Stimulated activated naive CD4-positive, alpha-beta T cell treated with Interleukin-2 at 50 U/mL for 16 hours (primary cell): ENCODE results near the gene AMBP.

Source experiments
- DNase-seq: peaks from one replicate; lab custom pipeline; 2025; lab: John Stamatoyannopoulos, UW

Gene AMBP

GRCh38 chr9:114031037-114031630, 47.0 kb downstream of the AMBP start:
- no peak for DNase-seq

- no peak for DNase-seq
These were observed 47.7 kb downstream of the AMBP start for GRCh38 chr9:114030364-114030763.

GRCh38 chr9:114029311-114030170, 48.6 kb downstream of the AMBP start:
- no peak for DNase-seq

DNA sequence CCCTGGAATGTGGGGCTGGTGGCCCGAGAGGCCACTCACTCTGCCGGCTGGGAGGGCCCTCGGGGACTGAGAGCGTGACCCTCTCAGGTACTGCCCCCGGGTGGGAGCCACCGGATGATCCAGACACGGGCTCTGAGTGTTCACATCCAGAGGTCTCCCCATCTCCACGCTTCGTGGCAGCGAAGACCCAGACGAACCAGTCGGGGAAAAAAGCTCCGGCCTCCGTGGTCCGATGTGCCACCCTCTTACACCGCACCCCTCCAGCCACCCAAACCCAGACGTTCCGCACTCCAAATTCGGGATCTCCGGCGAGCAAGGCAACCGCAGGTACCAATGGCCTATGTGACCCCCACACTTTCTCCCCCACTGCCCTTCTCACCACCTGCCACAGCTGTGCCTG, 49.5 kb downstream of the AMBP start:
- DNase-seq = no peak

DNA sequence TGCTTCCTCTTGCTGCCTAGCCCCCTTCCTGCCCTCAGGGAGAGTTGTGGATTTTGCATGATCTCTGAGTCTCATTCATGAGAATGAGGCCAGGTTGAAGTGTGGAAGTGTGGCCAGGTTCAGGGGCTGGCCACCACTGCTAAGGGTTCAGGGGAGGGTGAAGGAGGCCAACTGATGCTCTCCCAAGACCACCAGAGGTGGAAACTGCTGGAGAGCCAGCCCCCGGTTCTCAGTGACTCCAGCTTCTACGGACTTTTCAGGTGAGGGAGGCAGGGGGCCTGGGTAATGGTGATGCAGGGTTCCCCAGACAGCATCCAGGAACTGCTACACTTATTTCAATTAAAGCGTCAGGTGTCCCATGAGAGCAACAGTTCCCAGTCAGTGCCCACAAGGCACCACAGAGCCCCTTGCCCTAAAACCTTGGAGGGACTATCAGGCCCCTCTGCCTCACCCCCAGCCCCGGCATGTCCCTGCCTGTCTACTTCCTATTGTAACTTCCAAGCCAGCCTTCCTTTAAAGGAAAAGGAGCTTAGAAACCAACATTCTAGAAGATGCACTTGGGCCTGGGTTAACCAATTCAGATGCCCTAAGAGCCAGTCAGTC, 50.1 kb downstream of the AMBP start:
- DNase-seq = no peak

DNA sequence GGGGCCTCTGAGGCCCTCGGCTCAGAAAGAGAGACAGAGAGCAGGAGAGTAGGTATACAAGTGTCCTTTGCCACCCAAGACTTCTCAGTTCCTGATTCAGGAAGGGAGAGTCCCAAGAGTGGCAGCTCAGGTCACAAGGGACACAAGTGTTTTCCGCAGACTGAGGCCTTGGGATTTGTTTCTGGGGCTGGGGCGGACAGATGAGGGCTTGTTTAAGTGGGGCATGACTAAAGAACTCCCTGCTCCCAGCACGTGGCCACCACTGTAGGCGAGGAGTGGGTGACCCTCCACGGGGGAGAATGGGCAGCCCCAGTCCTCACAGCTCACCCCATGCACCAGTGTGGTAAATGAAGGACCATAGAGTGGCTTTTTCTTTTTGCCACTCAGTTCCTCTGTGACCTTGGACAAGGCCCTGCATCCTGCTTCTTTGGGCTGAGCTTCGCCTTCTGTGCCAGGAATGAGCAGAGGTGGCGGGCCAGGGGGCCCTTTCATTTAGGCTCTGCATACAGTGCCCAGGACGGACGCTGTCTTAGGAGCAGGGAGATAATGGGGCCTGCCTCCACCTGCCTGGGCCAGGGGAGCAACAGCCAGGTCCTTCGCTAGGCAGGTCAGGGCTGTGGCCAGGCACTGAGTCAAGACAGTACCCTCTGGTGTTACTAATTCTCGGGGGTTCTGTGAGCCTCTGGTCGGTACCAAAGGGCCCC, 50.8 kb downstream of the AMBP start:
- no peak for DNase-seq

GRCh38 chr9:114026335-114026734, 51.8 kb downstream of the AMBP start:
- DNase-seq = no peak

GRCh38 chr9:114025760-114026159, 52.3 kb downstream of the AMBP start:
- no peak for DNase-seq

DNA sequence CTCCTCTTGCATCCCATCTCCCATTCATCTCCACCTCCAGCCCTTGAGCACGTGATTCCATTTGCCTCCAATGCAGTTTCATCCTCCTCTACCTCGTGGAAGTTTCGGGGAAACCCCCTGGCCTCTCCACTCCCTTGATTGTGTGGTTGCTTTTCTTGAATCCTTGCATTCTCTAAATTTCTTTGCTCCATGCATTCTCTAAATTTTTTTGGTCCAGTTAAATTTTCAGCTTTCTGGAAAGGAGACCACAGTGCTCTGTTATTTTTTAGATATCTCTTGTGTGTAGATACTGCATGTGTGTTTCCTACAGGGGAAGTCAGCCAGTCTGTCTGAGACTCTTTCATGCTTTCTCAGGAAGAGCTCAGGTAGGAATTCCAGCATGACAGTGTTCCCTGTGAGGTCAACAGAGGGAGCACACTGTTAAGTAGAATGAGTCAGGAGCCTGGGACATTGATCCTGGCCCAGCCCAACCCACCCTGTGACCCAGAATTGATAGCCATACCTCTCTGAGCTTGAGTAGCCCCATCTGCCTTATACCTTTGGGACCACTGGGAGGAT, 52.8 kb downstream of the AMBP start:
- no peak for DNase-seq

GRCh38 chr9:114023961-114024360, 54.1 kb downstream of the AMBP start:
- no peak for DNase-seq

DNA sequence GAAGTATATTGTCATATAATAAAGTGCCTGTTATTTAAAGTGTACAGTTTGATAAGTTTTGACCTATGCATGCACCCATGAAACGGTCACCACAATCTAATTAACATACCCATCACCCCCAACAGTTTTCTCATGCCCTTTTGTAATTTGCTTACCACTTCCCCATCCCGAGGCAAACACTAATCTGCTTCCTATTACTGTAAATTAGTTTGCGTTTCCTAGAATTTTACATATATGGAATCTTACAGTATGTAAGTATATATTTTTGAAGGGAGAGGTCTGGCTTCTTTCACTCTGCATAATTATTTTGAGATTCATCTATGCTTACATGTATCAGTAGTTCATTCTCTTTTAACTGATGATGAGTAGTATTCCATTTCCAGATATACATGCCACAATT, 56.5 kb downstream of the AMBP start:
- no peak for DNase-seq

DNA sequence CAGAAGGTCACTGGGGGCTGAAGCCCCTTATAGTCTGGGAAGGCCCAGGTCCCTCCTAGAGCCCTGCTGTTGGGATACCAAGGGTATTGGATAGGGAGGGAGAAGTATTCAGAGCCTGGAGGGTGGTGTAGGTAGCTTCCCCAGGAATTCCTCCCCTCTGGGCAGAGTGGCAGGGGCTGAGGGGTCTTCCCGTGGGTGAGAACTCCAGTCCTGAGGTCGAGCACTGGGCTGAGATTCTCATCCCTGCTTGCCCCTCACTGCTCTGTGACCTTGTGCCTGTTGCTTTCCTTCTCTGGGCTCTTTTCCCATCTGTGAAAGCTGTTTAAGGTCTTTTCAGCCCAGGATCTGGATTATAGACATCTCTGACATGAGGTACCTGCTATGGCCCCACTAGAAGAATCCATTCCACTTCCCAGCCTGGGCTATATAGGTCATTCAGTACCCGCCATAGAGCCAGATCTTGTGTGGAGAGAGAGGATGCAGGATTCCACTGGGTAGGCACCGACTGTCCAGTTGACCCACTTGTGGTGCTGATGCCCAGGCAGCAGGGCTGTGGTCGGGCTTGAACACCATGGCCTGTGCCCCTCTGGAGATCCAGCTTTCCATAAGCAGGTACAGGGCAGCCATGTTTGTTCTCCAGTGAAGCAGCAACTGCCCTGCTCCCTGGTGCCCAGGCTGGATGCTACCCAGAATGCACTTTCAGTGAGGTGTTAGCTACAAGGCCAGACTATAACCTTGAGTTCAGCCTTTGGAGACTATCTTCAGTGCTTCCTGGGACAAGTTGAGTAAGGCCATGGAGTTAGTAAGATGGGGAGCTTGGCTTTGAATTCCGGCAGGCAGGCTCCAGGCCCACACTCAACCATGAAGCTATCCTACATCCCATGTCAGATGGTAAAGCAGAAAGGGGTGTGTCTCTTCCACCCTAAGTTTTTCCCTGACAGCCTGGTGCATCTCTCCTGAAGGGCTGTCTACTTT, 60.1 kb downstream of the AMBP start:
- no peak for DNase-seq

DNA sequence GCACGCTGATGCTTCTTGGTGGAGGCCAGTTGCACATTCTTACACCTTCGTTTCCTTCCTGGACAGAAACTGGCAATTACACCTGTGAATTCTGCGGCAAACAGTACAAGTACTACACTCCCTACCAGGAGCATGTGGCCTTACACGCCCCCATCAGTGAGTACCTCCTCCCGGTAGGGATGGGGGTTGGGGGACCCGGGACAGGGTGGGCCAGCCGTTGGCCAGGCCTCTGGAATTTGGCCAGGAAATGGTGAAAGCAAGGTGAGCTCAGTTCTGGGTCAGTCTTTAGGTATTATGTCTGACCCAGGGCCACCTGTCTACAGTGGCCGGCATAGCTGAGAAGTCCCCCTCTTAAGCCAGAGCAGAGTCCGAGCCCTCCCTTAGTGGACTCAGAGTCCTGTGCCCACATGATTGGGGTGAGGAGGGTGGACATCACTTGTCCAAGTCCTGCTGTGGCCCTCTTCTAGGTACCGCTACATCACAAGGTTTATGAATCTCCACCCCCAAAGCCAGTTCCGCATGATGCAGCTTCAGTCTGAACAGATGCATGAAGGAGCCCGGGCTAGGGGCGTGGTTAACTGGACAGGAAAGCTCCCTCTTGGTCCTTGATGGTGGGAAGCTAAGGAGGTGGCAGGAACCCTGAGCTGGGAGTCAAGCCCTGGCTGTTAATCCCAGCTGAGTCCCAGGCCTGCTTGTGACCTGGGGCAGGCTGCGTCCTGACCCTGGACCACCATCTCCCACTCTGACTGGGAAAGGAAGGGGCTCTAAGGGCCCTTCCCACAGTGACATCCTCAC, 61.3 kb downstream of the AMBP start:
- no peak for DNase-seq

- DNase-seq = no peak
These were observed 62.0 kb downstream of the AMBP start for GRCh38 chr9:114016101-114016500.

DNA sequence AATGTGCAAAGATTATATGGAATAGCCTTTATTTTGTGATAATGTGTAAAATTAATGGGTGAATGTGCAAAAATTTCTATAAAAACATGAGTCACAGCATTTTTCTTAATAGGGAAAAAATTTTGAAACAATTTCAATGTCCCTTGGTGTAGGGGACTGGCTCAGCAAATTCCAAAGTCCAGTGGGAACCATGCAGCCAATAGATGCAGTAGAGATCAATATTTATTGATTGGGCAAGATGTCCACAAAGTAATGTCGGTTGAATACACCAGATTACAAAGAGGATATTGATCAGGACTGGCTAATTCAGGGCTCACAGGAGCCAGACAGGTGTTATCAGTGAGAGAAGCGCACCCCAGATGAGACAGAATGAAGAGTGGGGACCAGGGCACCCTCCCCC, 62.5 kb downstream of the AMBP start:
- DNase-seq = no peak

GRCh38 chr9:114014044-114014443, 64.1 kb downstream of the AMBP start:
- DNase-seq = no peak

DNA sequence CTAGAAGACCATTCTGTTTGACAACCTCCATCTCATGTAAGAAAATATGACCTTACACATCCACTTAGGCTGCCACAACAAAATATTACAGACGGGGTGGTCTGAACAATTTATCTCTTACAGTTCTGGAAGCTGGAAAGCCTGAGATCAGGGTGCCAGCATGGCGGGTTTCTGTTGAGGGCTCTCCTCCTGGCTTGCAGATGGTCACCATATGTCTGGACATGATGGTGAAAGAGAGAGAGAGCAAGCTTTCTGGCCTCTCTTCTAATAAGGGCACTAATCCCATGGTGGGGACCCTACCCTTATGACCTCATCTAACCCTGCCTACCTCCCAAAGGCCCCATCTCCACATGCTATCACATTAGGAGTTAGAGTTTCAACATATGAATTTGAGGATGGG, 66.0 kb downstream of the AMBP start:
- no peak for DNase-seq

DNA sequence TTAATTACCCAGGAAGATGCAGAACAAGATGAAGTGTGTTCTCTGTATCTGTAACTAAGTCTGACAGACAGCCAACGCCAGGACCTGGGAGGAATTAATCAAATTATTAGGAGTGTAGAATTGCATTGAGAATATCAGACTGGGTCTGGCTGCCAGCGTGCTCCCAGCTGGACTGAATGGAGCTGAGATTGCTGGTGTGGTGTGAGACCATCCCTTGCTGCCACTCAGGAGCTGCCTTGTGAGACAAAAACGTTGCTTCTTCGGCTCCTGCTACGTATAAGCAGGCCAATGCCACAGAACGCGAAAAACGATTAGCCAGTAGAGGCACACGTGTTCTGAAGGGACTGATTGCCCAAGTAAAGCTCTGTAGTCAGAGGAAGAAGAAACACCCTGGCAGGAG, 66.8 kb downstream of the AMBP start:
- no peak for DNase-seq
